ENCODE data around the gene DMRTA2. TPM values are rescaled to one million over a fixed set of nuclear protein-coding genes. Genes with fewer than 3 reads are reported as not detected.

The DMRTA2 gene
- total and polyA plus RNA-seq, 2 of the 4 experiments (the other 2 are of a cell fraction), result 0.02 TPM; not detected in 1

GRCh38 chr1:50405814-50406213 lies 17.4 kb downstream of the DMRTA2 start:
- Histone ChIP-seq H2BK5ac (ENCODE audit: low read depth, low read length, poor library complexity, severe bottlenecking) (no peak overlapping the region), H2BK15ac (ENCODE audit: low read depth, low read length) (no peak overlapping the region), H3K4me2 (ENCODE audit: low read depth, low read length) (no peak overlapping the region), H2AFZ (replicated peaks; ENCODE audit: low read length, poor library complexity) (no peak overlapping the region), H4K91ac (ENCODE audit: insufficient read depth, low read depth, low read length) (no peak overlapping the region), H2AK5ac (ENCODE audit: low read depth, low read length) (no peak overlapping the region), H3K4ac (ENCODE audit: low read depth, low read length) (no peak overlapping the region), H3K79me1 (ENCODE audit: low read depth in 1 of 2, low read length in 2 of 2) (no peaks in the 10 kb centered on the region), H2BK120ac (ENCODE audit: low read depth, low read length) (no peak overlapping the region), H4K20me1 (ENCODE audit: insufficient read depth, low read length) (no peaks in the 10 kb centered on the region), H3K9me1 (ENCODE audit: insufficient read depth, low read length) (no peaks in the 10 kb centered on the region), H3K56ac (ENCODE audit: extremely low read depth, insufficient read depth, low read length) (no peak overlapping the region), H4K5ac (ENCODE audit: low read depth, low read length) (no peak overlapping the region), H2AK9ac (replicated peaks; ENCODE audit: low read depth, low read length, poor library complexity) (no peak overlapping the region), H4K8ac (ENCODE audit: low read depth in 2 of 2, low read length in 2 of 2) (no peak overlapping the region), H3K4me3 (ENCODE audit: insufficient read depth, low read depth, low read length) (no peak overlapping the region), H3K18ac (ENCODE audit: low read depth, low read length) (no peak overlapping the region), H3K27ac (ENCODE audit: insufficient read depth, low read length) (no peak overlapping the region), H3K9ac (ENCODE audit: low read depth, low read length) (no peak overlapping the region), H3K4me1 (ENCODE audit: control insufficient read depth, insufficient read depth, low read length) (no peaks in the 10 kb centered on the region), H3K23ac (ENCODE audit: low read depth, low read length) (no peak overlapping the region), H3K9me3 (ENCODE audit: control insufficient read depth, insufficient read depth, low read length) (no peaks in the 10 kb centered on the region), H3K27me3 (ENCODE audit: control insufficient read depth, insufficient read depth, low read length) (no peaks in the 10 kb centered on the region; the same call in 1 of the 2 replicates), H3K36me3 (ENCODE audit: control insufficient read depth, insufficient read depth, low read length) (no peaks in the 10 kb centered on the region), H2BK20ac (ENCODE audit: low read depth, low read length) (no peak overlapping the region), H3K14ac (replicated peaks; ENCODE audit: low read depth, low read length) (no peak overlapping the region)
- ChIA-PET POLR2A (ENCODE audit: unreplicated experiment) (no interaction called here), CTCF (no interaction called here)
- ATAC-seq (ENCODE audit: low read depth) (no peak), DNase-seq (no peak)
- no TSS peak for BruUV-seq (replicated peaks)
- WGBS, 2 experiments (ENCODE audit: extremely low coverage in 2 of 2, insufficient read length in 1 of 2), result no CpG with 5 or more reads among the region's 4 CpGs
- TF ChIP-seq CEBPB (IDR thresholded peaks at IDR 0.05; ENCODE audit: low read depth, low read length) (no peak), ELK1 (IDR thresholded peaks at IDR 0.05; ENCODE audit: borderline replicate concordance, low read depth, low read length) (no peak), CTCF (conservative IDR thresholded peaks at IDR 0.05; ENCODE audit: low read depth, low read length) (no peak), BHLHE40 (IDR thresholded peaks at IDR 0.05; ENCODE audit: low read depth, low read length) (no peak)
- in situ Hi-C loops (cut with MboI; ENCODE audit: low sequenced_read_pairs), result no loop called here
- intact Hi-C loops (cut with micrococcal nuclease), result no loop called here
- dilution Hi-C loops (cut with HindIII; ENCODE audit: low sequenced_read_pairs, unreplicated experiment), result no loop called here

Measured in IMR-90 (cell line).